Endothelial cell of umbilical vein (primary cell): ENCODE data around the gene SLC15A1. TPM values are rescaled to one million over a fixed set of nuclear protein-coding genes. Genes with fewer than 3 reads are reported as not detected.

ENCODE experiments used
- BruUV-seq: library from RNA; stranded (reverse); fragments of 400-500 nt; replicated peaks from 2 replicates; lab custom pipeline; 2021; lab: Mats Ljungman, UMichigan
- CTCF ChIA-PET: fragments of 300-600, 350-600 bp; sonication (Branson Sonifier 250); formaldehyde crosslinking; loops from one replicate; lab custom pipeline; 2021; ENCODE audit warnings: antibody characterized with exemption, inconsistent platforms; lab: Charles Lee
- POLR2A ChIA-PET: fragments of 300-600, 350-600 bp; sonication (Branson Sonifier 250); formaldehyde crosslinking; loops from one replicate; lab custom pipeline; 2021; ENCODE audit warnings: antibody characterized with exemption, inconsistent platforms; lab: Charles Lee
- DNase-seq: peaks from one replicate; pipeline ENCODE4 v3.0.0-alpha.2; 2011; ENCODE audit warnings: low read depth, low spot score
- FAIRE-seq: peaks from 2 replicates; lab custom pipeline; 2011; peaks lifted over from hg19 to GRCh38; lab: Jason Lieb, UNC
- H2AFZ ChIP-seq: 2 replicates; pipeline ENCODE4 v1.6.0; 2012; ENCODE audit warnings: low read depth, low read length, control low read depth, inconsistent platforms
- H3K27ac ChIP-seq: 2 replicates; pipeline ENCODE4 v1.5.1; 2011; ENCODE audit warnings: low read depth, mild to moderate bottlenecking, control low read depth, low read length, moderate library complexity; ENCODE audit not compliant: insufficient read depth
- H3K27me3 ChIP-seq, 2 experiments: 2 replicates each; pipeline versions ENCODE4 v1.6.0 to v1.6.1; 2011; ENCODE audit warnings: low read length in 2 of 2, mixed read lengths in 1 of 2; ENCODE audit not compliant: control insufficient read depth in 2 of 2, insufficient read depth in 2 of 2
- H3K36me3 ChIP-seq, 2 experiments: 2 replicates in 1 of 2; 3 replicates in 1 of 2; pipeline ENCODE4 v1.5.1; 2011; ENCODE audit warnings: low read length in 2 of 2, mild to moderate bottlenecking in 1 of 2, moderate library complexity in 1 of 2; ENCODE audit not compliant: control insufficient read depth in 2 of 2, insufficient read depth in 2 of 2; ENCODE audit errors: extremely low read depth in 1 of 2
- H3K4me1 ChIP-seq: 3 replicates; pipeline ENCODE4 v1.5.1; 2011; ENCODE audit warnings: mild to moderate bottlenecking, low read length; ENCODE audit not compliant: control insufficient read depth, insufficient read depth; ENCODE audit errors: extremely low read depth
- H3K4me2 ChIP-seq: 2 replicates; pipeline ENCODE4 v1.6.1; 2011; ENCODE audit warnings: low read length, control low read depth, mixed read lengths; ENCODE audit not compliant: insufficient read depth
- H3K4me3 ChIP-seq, 3 experiments: fragments of 200-600 bp in 1 of 3; sonication (generic), shearing (Covaris generic) in 1 of 3; replicated peaks in 1 of 3; 2 replicates each; pipeline ENCODE4 v1.5.1; 2011 to 2016; ENCODE audit warnings: control low read depth in 3 of 3, low read length in 3 of 3, mild to moderate bottlenecking in 2 of 3, inconsistent platforms in 1 of 3, low read depth in 1 of 3, moderate library complexity in 1 of 3; ENCODE audit not compliant: insufficient read depth in 1 of 3
- H3K79me2 ChIP-seq: 2 replicates; pipeline ENCODE4 v1.6.0; 2012; ENCODE audit warnings: low read length, inconsistent platforms; ENCODE audit not compliant: control insufficient read depth, insufficient read depth
- H3K9ac ChIP-seq: replicated peaks from 2 replicates; pipeline ENCODE3; 2011; ENCODE audit warnings: low read length, control low read depth; ENCODE audit not compliant: insufficient read depth; ENCODE audit errors: extremely low read depth
- H3K9me1 ChIP-seq: replicated peaks from 3 replicates; pipeline ENCODE4 v1.6.0; 2011; ENCODE audit warnings: mild to moderate bottlenecking, low read length; ENCODE audit not compliant: control insufficient read depth, insufficient read depth; ENCODE audit errors: extremely low read depth
- H3K9me3 ChIP-seq: replicated peaks from 2 replicates; pipeline ENCODE4 v1.5.1; 2012; ENCODE audit warnings: low read length, inconsistent platforms; ENCODE audit not compliant: control insufficient read depth, insufficient read depth
- H4K20me1 ChIP-seq: replicated peaks from 2 replicates; pipeline ENCODE3; 2011; ENCODE audit warnings: mild to moderate bottlenecking, low read length; ENCODE audit not compliant: control insufficient read depth, insufficient read depth; ENCODE audit errors: extremely low read depth
- CTCF ChIP-seq, 2 donors: IDR thresholded peaks; 1 replicate in 1 of 2; 2 replicates in 1 of 2; pipeline ENCODE4 v1.5.1; 2011; ENCODE audit warnings: low read length in 2 of 2, mild to moderate bottlenecking in 2 of 2, moderate library complexity in 2 of 2, control low read depth in 1 of 2, inconsistent platforms in 1 of 2, low read depth in 1 of 2; ENCODE audit not compliant: insufficient read depth in 1 of 2; ENCODE audit errors: extremely low read depth in 1 of 2
- EZH2 ChIP-seq: IDR thresholded peaks from 2 replicates; pipeline ENCODE4 v1.6.1; 2012; ENCODE audit warnings: borderline replicate concordance, low read depth, mild to moderate bottlenecking, moderate library complexity, low read length, inconsistent platforms; ENCODE audit not compliant: severe bottlenecking
- JUN ChIP-seq: IDR thresholded peaks from 2 replicates; pipeline ENCODE4 v1.6.1; 2011; ENCODE audit warnings: borderline replicate concordance, low read depth; ENCODE audit not compliant: insufficient read length, insufficient read depth
- MAX ChIP-seq: IDR thresholded peaks from 2 replicates; pipeline ENCODE4 v1.6.1; 2011; ENCODE audit not compliant: insufficient read depth, insufficient read length
- MYC ChIP-seq: IDR thresholded peaks from one replicate; pipeline ENCODE4 v1.6.1; 2011; ENCODE audit warnings: mild to moderate bottlenecking, low read depth, low read length
- POLR2A ChIP-seq: IDR thresholded peaks from 2 replicates; pipeline ENCODE4 v1.6.1; 2012; ENCODE audit warnings: low read depth, mild to moderate bottlenecking, control low read depth, low read length
- POLR2AphosphoS5 ChIP-seq: IDR thresholded peaks from 2 replicates; pipeline ENCODE4 v1.6.1; 2012; ENCODE audit warnings: low read depth, mild to moderate bottlenecking, control low read depth, low read length, moderate library complexity; ENCODE audit not compliant: insufficient read depth
- dilution Hi-C: fragments of 300-500 bp; cut with MboI; formaldehyde crosslinking; loops from one replicate; pipeline ENCODE4 v1.15.0; 2019; ENCODE audit warnings: low sequenced_read_pairs; ENCODE audit not compliant: extremely low pct_ligation_motif_present
- intact Hi-C: fragments of 100-400 bp; cut with micrococcal nuclease; formaldehyde crosslinking; loops from one replicate; pipeline ENCODE4 v1.10.0; 2022
- polyA plus RNA-seq, 4 experiments: library from polyadenylated mRNA; depleted of rRNA in 3 of 4; stranded (reverse) in 3 of 4; unstranded in 1 of 4; fragments of >200 nt; gene quantifications; 2 replicates each; pipeline versions ENCODE4 v1.2.1 to v1.2.3, GENCODE V29; 2011 to 2012; ENCODE audit warnings: missing spikeins in 1 of 4
- total RNA-seq: library from RNA; stranded (reverse); gene quantifications from 2 replicates; pipeline ENCODE4 v1.2.3, GENCODE V29; 2021

SLC15A1 gene
- total and polyA plus RNA-seq, 2 donors (not counting 3 experiments of a cell fraction or from before 2014, with no cell fraction given) = not detected

DNA sequence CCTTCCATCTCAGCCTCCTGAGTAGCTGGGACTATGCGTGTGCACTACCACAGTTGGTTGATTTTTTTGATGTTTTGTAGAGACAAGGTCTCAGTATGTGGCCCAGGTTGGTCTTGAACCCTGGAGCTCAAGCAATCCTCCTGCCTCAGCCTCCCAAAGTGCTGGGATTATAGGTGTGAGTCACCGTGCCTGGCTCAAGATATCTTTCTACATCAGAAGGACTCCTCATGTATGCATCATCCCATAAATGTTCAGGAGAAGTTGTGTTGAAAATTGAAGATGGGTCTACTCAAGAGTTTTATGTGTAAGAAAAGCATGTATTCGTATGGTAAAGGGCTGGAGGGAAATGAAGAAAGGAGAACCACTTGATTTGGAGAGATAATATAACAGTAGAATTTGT, 103.8 kb downstream of the SLC15A1 start:
- BruUV-seq = no TSS peak
- H3K27ac ChIP-seq = no peak overlapping the region
- no peak overlapping the region for H2AFZ ChIP-seq
- ChIA-PET POLR2A (no interaction called here), CTCF (interaction anchor here (2.0 to 8.1 kb wide), 2 partner anchors 24 to 202 kb away, joined by 7 to 150 read pairs; no protein-coding TSS in a partner anchor)
- no peaks in the 10 kb centered on the region for H3K9me3 ChIP-seq
- TF ChIP-seq JUN (no peak), EZH2 (no peak), MAX (no peak), POLR2AphosphoS5 (no peak), MYC (no peak), POLR2A (no peak), CTCF (IDR thresholded peaks at IDR 0.05; ENCODE audit: extremely low read depth in 1 of 2, insufficient read depth in 1 of 2, low read depth in 1 of 2, low read length in 2 of 2) (no peak)
- no peak for DNase-seq
- H3K36me3 ChIP-seq = no peaks in the 10 kb centered on the region
- no peak overlapping the region for H3K4me3 ChIP-seq
- intact Hi-C loops (no loop called here), dilution Hi-C loops (no loop called here)
- no peaks in the 10 kb centered on the region for H3K79me2 ChIP-seq
- H3K4me1 ChIP-seq = no peaks in the 10 kb centered on the region
- peaks cover 4 to 13% of the 10 kb centered on the region in 2 experiments for H3K27me3 ChIP-seq
- FAIRE-seq = no peak
- H3K4me2 ChIP-seq = no peak overlapping the region
- H3K9me1 ChIP-seq = no peaks in the 10 kb centered on the region
- H3K9ac ChIP-seq = no peak overlapping the region
- H4K20me1 ChIP-seq = no peaks in the 10 kb centered on the region
